Esophagus muscularis mucosa (tissue), 4 donors: ENCODE data around the gene CCDC74B.

Source experiments
- EP300 ChIP-seq: sonication (generic); formaldehyde crosslinking; IDR thresholded peaks from one replicate; pipeline ENCODE4 v1.6.1; 2017; ENCODE audit warnings: antibody characterized with exemption
- POLR2A ChIP-seq: fragments of 450-650 bp; IDR thresholded peaks from one replicate; pipeline ENCODE4 v1.6.1; 2017; ENCODE audit warnings: antibody characterized with exemption, moderate library complexity, mild to moderate bottlenecking, low read depth
- TF ChIP-seq, protein P1 (sequence below), 3 experiments: fragments of 200-600 bp in 2 of 3; fragments of 450-650 bp in 1 of 3; sonication (generic) in 2 of 3; IDR thresholded peaks; one replicate each; pipeline ENCODE4 v1.5.1; 2017 to 2019; ENCODE audit warnings: antibody characterized with exemption in 3 of 3, mild to moderate bottlenecking in 2 of 3, moderate library complexity in 1 of 3

DNA sequence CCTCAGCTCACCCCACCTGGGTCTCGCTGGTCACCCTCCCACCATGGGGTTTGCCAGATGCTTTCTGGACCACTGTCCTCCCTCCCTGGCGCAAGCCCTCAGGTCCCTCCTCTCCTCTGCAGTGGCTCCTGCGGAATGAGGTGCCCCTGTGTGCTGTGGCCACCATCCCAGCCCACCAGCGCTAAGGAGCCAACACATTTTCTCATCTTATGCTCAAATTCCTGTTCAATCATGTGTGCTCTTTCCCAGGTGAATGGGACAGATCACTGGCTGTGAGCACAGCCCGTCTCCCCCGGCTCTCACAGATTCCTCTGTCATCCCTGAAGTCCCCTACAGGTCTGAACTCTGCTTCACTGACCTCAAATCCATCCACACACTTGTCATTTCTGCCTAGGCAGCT, 15.2 kb upstream of the CCDC74B start:
- TF ChIP-seq EP300 = no peak
- TF ChIP-seq, protein P1, sequence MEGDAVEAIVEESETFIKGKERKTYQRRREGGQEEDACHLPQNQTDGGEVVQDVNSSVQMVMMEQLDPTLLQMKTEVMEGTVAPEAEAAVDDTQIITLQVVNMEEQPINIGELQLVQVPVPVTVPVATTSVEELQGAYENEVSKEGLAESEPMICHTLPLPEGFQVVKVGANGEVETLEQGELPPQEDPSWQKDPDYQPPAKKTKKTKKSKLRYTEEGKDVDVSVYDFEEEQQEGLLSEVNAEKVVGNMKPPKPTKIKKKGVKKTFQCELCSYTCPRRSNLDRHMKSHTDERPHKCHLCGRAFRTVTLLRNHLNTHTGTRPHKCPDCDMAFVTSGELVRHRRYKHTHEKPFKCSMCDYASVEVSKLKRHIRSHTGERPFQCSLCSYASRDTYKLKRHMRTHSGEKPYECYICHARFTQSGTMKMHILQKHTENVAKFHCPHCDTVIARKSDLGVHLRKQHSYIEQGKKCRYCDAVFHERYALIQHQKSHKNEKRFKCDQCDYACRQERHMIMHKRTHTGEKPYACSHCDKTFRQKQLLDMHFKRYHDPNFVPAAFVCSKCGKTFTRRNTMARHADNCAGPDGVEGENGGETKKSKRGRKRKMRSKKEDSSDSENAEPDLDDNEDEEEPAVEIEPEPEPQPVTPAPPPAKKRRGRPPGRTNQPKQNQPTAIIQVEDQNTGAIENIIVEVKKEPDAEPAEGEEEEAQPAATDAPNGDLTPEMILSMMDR (IDR thresholded peaks at IDR 0.05) = no peak
- TF ChIP-seq POLR2A = no peak
